ENCODE data around the gene CCNI2.

- TF ChIP-seq POLR2A (IDR thresholded peaks at IDR 0.05; ENCODE audit: low read length) (no peak), GATA1 (IDR thresholded peaks at IDR 0.05; ENCODE audit: low read depth, low read length) (no peak)
These were observed at the start of gene CCNI2 for GRCh38 chr5:132746954-132747615.
